Gastrocnemius medialis (tissue), 4 donors: ENCODE results near the gene DDAH1. TPM values are rescaled to one million over a fixed set of nuclear protein-coding genes. Genes with fewer than 3 reads are reported as not detected.

Source experiments
- ATAC-seq, 2 donors: fragments of 150-250 bp; one replicate each; pipeline ENCODE4 v1.9.1; 2016
- DNase-seq, 2 donors: peaks; one replicate each; pipeline ENCODE4 v3.0.0-alpha.2; 2019
- H3K27ac ChIP-seq, 4 donors: fragments of 200-600 bp; sonication (generic); 1 replicate in 1 of 4; 2 replicates in 3 of 4; pipeline ENCODE4 v1.5.1; 2016 to 2018; ENCODE audit warnings: mild to moderate bottlenecking in 2 of 4, moderate library complexity in 1 of 4
- H3K27me3 ChIP-seq, 3 donors: fragments of 200-600 bp; sonication (generic) in 2 of 3; 1 replicate in 1 of 3; 2 replicates in 2 of 3; pipeline versions ENCODE4 v1.5.1 to v1.6.0; 2016 to 2019; ENCODE audit warnings: mild to moderate bottlenecking in 1 of 3, moderate library complexity in 1 of 3
- H3K36me3 ChIP-seq, 2 donors: fragments of 200-600 bp; sonication (generic) in 1 of 2; one replicate each; pipeline ENCODE4 v1.5.1; 2017 to 2018
- H3K4me1 ChIP-seq, 2 donors: fragments of 200-600 bp; sonication (generic) in 1 of 2; one replicate each; pipeline ENCODE4 v1.5.1; 2016 to 2017; ENCODE audit warnings: mild to moderate bottlenecking in 2 of 2
- H3K4me3 ChIP-seq, 4 donors: fragments of 200-600 bp; sonication (generic) in 3 of 4; 1 replicate in 1 of 4; 2 replicates in 3 of 4; pipeline ENCODE4 v1.5.1; 2016 to 2019; ENCODE audit warnings: mild to moderate bottlenecking in 2 of 4
- H3K9me3 ChIP-seq, 3 donors: fragments of 200-600 bp; sonication (generic) in 2 of 3; 1 replicate in 1 of 3; 2 replicates in 2 of 3; pipeline ENCODE4 v1.5.1; 2016 to 2019
- CTCF ChIP-seq, 5 experiments: fragments of 450-650 bp in 3 of 5; fragments of 200-600 bp in 2 of 5; sonication (generic) in 2 of 5; IDR thresholded peaks in 4 of 5; conservative IDR thresholded peaks in 1 of 5; 1 replicate in 4 of 5; 2 replicates in 1 of 5; pipeline ENCODE4 v1.5.1; 2016 to 2019; ENCODE audit warnings: antibody characterized with exemption in 5 of 5, mild to moderate bottlenecking in 3 of 5, moderate library complexity in 3 of 5
- POLR2A ChIP-seq, 2 donors: fragments of 450-650 bp; IDR thresholded peaks; one replicate each; pipeline ENCODE4 v1.6.1; 2017; ENCODE audit warnings: antibody characterized with exemption in 2 of 2, mild to moderate bottlenecking in 2 of 2, moderate library complexity in 2 of 2
- in situ Hi-C, 4 donors: fragments of 200-750 bp; cut with MboI; loops; one replicate each; pipeline versions ENCODE4 v1.15.0 to v1.8.0; 2017; ENCODE audit warnings: low sequenced_read_pairs in 4 of 4
- intact Hi-C: fragments of 100-400 bp; cut with DNase I; formaldehyde crosslinking; loops from one replicate; pipeline ENCODE4 v1.15.1; 2023; ENCODE audit warnings: low total_unique reads
- total RNA-seq, 4 donors: library from RNA; depleted of rRNA; stranded (reverse); fragments of >200 nt; gene quantifications; one replicate each; pipeline versions ENCODE4 v1.1.0 to v1.2.3, GENCODE V29; 2016

Gene DDAH1
- total RNA-seq, 4 donors from 2014 or later = 5.9 to 28.7 (median 13.2) TPM

DNA sequence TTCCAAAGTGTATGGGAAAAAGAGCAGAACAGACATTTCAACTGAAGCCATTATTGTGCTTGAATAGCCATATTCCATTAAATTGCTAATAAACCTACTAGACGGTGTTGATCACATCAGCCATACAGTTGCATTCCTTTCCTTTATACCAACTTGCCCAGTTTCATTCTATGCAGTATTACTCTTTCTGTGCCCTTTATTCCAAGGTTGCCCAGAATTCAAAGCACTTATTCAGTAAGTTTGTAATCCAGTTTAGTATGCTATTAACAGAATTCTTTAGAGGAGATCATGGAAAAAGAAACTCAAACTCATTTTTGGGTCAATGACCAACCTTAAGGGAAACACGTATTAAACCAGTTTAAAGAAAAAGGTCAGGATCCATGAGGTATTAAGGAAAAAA is 89.5 kb downstream of the DDAH1 start:
- no peaks in the 10 kb centered on the region for H3K36me3 ChIP-seq
- H3K9me3 ChIP-seq = no peaks in the 10 kb centered on the region
- no peak for TF ChIP-seq CTCF (IDR thresholded peaks at IDR 0.05 in 4 of 5, conservative IDR thresholded peaks at IDR 0.05 in 1 of 5)
- no peak for TF ChIP-seq POLR2A (IDR thresholded peaks at IDR 0.05)
- H3K27ac ChIP-seq = peak overlapping the region in 2 of 4 donors; percentile 1 to 71
- no peak for ATAC-seq
- intact Hi-C loops = no loop called here
- H3K27me3 ChIP-seq = no peaks in the 10 kb centered on the region
- in situ Hi-C loops = no loop called here
- no peak for DNase-seq
- H3K4me1 ChIP-seq = peaks cover 42 to 59% of the 10 kb centered on the region in 2 donors
- H3K4me3 ChIP-seq = no peak overlapping the region

DNA sequence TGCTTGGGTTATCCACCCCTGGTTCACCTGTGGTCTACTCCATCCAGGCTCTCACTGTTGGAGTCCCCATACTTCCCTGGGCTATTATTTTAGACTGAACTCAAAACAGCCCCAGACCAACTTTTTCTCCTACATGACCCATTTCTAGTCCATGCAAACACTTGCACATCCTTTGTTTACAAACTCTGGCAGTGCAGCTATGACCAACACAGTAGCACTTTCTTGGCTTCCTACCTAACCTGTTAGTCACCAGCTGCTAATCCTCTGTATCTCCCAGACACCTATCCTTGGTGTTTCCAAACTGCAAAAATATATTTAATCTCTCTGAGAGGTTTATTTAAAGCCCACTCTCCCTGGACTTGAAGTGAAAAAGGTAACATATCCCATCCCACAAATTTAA is 90.8 kb downstream of the DDAH1 start:
- Histone ChIP-seq H3K36me3 (no peaks in the 10 kb centered on the region), H3K4me3 (no peak overlapping the region), H3K27ac (peak overlapping the region in 2 of 4 donors; percentile 29 to 71), H3K9me3 (no peaks in the 10 kb centered on the region), H3K4me1 (peaks cover 29 to 51% of the 10 kb centered on the region in 2 donors), H3K27me3 (no peaks in the 10 kb centered on the region)
- TF ChIP-seq CTCF (IDR thresholded peaks at IDR 0.05 in 4 of 5, conservative IDR thresholded peaks at IDR 0.05 in 1 of 5) (no peak), POLR2A (IDR thresholded peaks at IDR 0.05) (no peak)
- ATAC-seq (peak; percentile 98 to 99), DNase-seq (peak; percentile 25 to 30)
- intact Hi-C loops = no loop called here
- in situ Hi-C loops = no loop called here

GRCh38 chr1:85373378-85373708 is 91.6 kb downstream of the DDAH1 start:
- no peak for TF ChIP-seq POLR2A (IDR thresholded peaks at IDR 0.05)
- no peak for TF ChIP-seq CTCF (IDR thresholded peaks at IDR 0.05 in 4 of 5, conservative IDR thresholded peaks at IDR 0.05 in 1 of 5)
- H3K36me3 ChIP-seq = no peaks in the 10 kb centered on the region
- in situ Hi-C loops (no loop called here), intact Hi-C loops (no loop called here)
- no peaks in the 10 kb centered on the region for H3K27me3 ChIP-seq
- peaks cover 24 to 44% of the 10 kb centered on the region in 2 donors for H3K4me1 ChIP-seq
- H3K9me3 ChIP-seq = no peaks in the 10 kb centered on the region
- H3K27ac ChIP-seq = peak overlapping the region in 2 of 4 donors; percentile 29 to 71
- H3K4me3 ChIP-seq = no peak overlapping the region
- no peak for ATAC-seq
- DNase-seq = no peak

GRCh38 chr1:85372683-85373377 is 92.1 kb downstream of the DDAH1 start:
- no peak for TF ChIP-seq POLR2A (IDR thresholded peaks at IDR 0.05)
- TF ChIP-seq CTCF (IDR thresholded peaks at IDR 0.05 in 4 of 5, conservative IDR thresholded peaks at IDR 0.05 in 1 of 5) = no peak
- Histone ChIP-seq H3K4me1 (peaks cover 24 to 42% of the 10 kb centered on the region in 2 donors), H3K27me3 (no peaks in the 10 kb centered on the region), H3K27ac (peak overlapping the region in 2 of 4 donors; percentile 29 to 71), H3K36me3 (no peaks in the 10 kb centered on the region), H3K9me3 (no peaks in the 10 kb centered on the region), H3K4me3 (no peak overlapping the region)
- intact Hi-C loops (no loop called here), in situ Hi-C loops (no loop called here)
- ATAC-seq (no peak), DNase-seq (no peak)

GRCh38 chr1:85371021-85371420 is 93.9 kb downstream of the DDAH1 start:
- intact Hi-C loops (no loop called here), in situ Hi-C loops (no loop called here)
- DNase-seq = no peak
- H3K4me3 ChIP-seq = no peak overlapping the region
- no peak for ATAC-seq
- no peaks in the 10 kb centered on the region for H3K27me3 ChIP-seq
- H3K9me3 ChIP-seq = no peaks in the 10 kb centered on the region
- H3K36me3 ChIP-seq = no peaks in the 10 kb centered on the region
- peaks cover 24 to 37% of the 10 kb centered on the region in 2 donors for H3K4me1 ChIP-seq
- TF ChIP-seq POLR2A (IDR thresholded peaks at IDR 0.05) = no peak
- TF ChIP-seq CTCF (IDR thresholded peaks at IDR 0.05 in 4 of 5, conservative IDR thresholded peaks at IDR 0.05 in 1 of 5) = no peak
- H3K27ac ChIP-seq = no peak overlapping the region
